OCI-LY7 (cell line): ENCODE results near the gene CRYBA4. TPM values are rescaled to one million over a fixed set of nuclear protein-coding genes. Genes with fewer than 3 reads are reported as not detected.
A peak's percentile ranks its signal among the peaks of the same experiment; 100 is the strongest.
"Not testable (repeated sequence)": the region's sequence is repeated elsewhere in the genome, so short reads cannot be mapped to it uniquely, and the experiment has no call there.

ENCODE experiments used
- BruUV-seq: library from RNA; stranded (reverse); fragments of 400-500 nt; replicated peaks from 2 replicates; lab custom pipeline; 2021; lab: Mats Ljungman, UMichigan
- CTCF ChIA-PET: fragments of 300-600 bp; sonication (Branson Sonifier 250); formaldehyde crosslinking; loops from one replicate; lab custom pipeline; 2022; ENCODE audit warnings: antibody characterized with exemption; ENCODE audit not compliant: unreplicated experiment; lab: Charles Lee
- POLR2A ChIA-PET: fragments of 300-600 bp; sonication (Branson Sonifier 250); formaldehyde crosslinking; loops from one replicate; lab custom pipeline; 2022; ENCODE audit warnings: antibody characterized with exemption; lab: Charles Lee
- DNase-seq: peaks from one replicate; pipeline ENCODE4 v3.0.0-alpha.2; 2015; ENCODE audit warnings: low spot score
- H2AFZ ChIP-seq: fragments of 200-600 bp; sonication (generic), shearing (Covaris generic); 2 replicates; pipeline ENCODE4 v1.6.1; 2014; ENCODE audit warnings: mild to moderate bottlenecking, antibody characterized with exemption, low read length, moderate library complexity
- H3K27ac ChIP-seq: fragments of 200-600 bp; sonication (generic); 2 replicates; pipeline ENCODE4 v1.5.1; 2014; ENCODE audit warnings: mixed run types, low read depth, mild to moderate bottlenecking, moderate library complexity, low read length, inconsistent platforms; ENCODE audit not compliant: poor library complexity, severe bottlenecking
- H3K36me3 ChIP-seq: fragments of 200-600 bp; sonication (generic); 2 replicates; pipeline ENCODE4 v1.6.1; 2014; ENCODE audit warnings: mild to moderate bottlenecking, antibody characterized with exemption, low read length, moderate library complexity, mixed read lengths; ENCODE audit not compliant: insufficient read depth
- H3K4me1 ChIP-seq: fragments of 200-600 bp; sonication (generic); 2 replicates; pipeline ENCODE4 v1.5.1; 2014; ENCODE audit warnings: mild to moderate bottlenecking, low read length; ENCODE audit not compliant: insufficient read depth, poor library complexity, severe bottlenecking
- H3K4me2 ChIP-seq: fragments of 200-600 bp; sonication (generic); 2 replicates; pipeline ENCODE4 v1.6.1; 2014; ENCODE audit warnings: mild to moderate bottlenecking, low read length
- H3K4me3 ChIP-seq: fragments of 200-600 bp; sonication (generic); 2 replicates; pipeline ENCODE4 v1.5.1; 2014; ENCODE audit warnings: mild to moderate bottlenecking, low read depth, low read length; ENCODE audit not compliant: poor library complexity, severe bottlenecking
- H3K79me2 ChIP-seq: fragments of 200-600 bp; sonication (generic); 2 replicates; pipeline ENCODE4 v1.6.1; 2016; ENCODE audit warnings: low read depth, mild to moderate bottlenecking, low read length, moderate library complexity, mixed read lengths; ENCODE audit not compliant: insufficient read depth
- H3K9me2 ChIP-seq: fragments of 200-600 bp; sonication (generic); 2 replicates; pipeline ENCODE4 v1.6.1; 2016; ENCODE audit warnings: mild to moderate bottlenecking, low read length, mixed read lengths; ENCODE audit not compliant: insufficient read depth
- H3K9me3 ChIP-seq: fragments of 200-600 bp; sonication (generic); 2 replicates; pipeline ENCODE4 v1.6.1; 2014; ENCODE audit warnings: mild to moderate bottlenecking, mixed run types, low read length, mixed read lengths
- H4K20me1 ChIP-seq: fragments of 200-600 bp; sonication (generic); 2 replicates; pipeline ENCODE4 v1.6.1; 2014; ENCODE audit warnings: mild to moderate bottlenecking, antibody characterized with exemption, low read length, moderate library complexity, mixed read lengths; ENCODE audit not compliant: insufficient read depth
- CTCF ChIP-seq: fragments of 200-600 bp; sonication (generic); conservative IDR thresholded peaks from 2 replicates; pipeline ENCODE4 v1.5.1; 2014; ENCODE audit warnings: mild to moderate bottlenecking, antibody characterized with exemption, low read length, moderate library complexity, mixed read lengths
- EZH2phosphoT487 ChIP-seq: fragments of 200-600 bp; sonication (generic); IDR thresholded peaks from 2 replicates; pipeline ENCODE4 v1.6.1; 2018; ENCODE audit warnings: low read depth, borderline replicate concordance, mild to moderate bottlenecking, mixed run types, antibody characterized with exemption, low read length, moderate library complexity, mixed read lengths
- intact Hi-C: fragments of 100-400 bp; cut with micrococcal nuclease; formaldehyde crosslinking; loops from one replicate; pipeline ENCODE4 v1.10.0; 2022; ENCODE audit not compliant: unreplicated experiment
- total RNA-seq, 2 experiments: library from RNA; depleted of rRNA in 1 of 2; stranded (reverse); fragments of >200 nt in 1 of 2; shearing (Covaris generic) in 1 of 2; gene quantifications; 2 replicates each; pipeline ENCODE4 v1.2.3, GENCODE V29; 2014 to 2022

Gene CRYBA4
- total RNA-seq, 2 experiments from 2014 or later, result not detected

GRCh38 chr22:26610996-26611395, 10.8 kb upstream of the CRYBA4 start:
- intact Hi-C loops, result no loop called here
- Histone ChIP-seq H3K27ac (peak overlapping the region; percentile 39), H3K4me2 (peak overlapping the region; percentile 52; the same call in 1 of the 2 replicates), H2AFZ (peak overlapping the region; percentile 64; the same call in 1 of the 2 replicates), H3K79me2 (no peaks in the 10 kb centered on the region), H3K4me1 (peaks cover 38% of the 10 kb centered on the region), H3K9me3 (no peaks in the 10 kb centered on the region), H3K36me3 (no peaks in the 10 kb centered on the region), H3K4me3 (no peak overlapping the region), H4K20me1 (no peaks in the 10 kb centered on the region), H3K9me2 (no peaks in the 10 kb centered on the region)
- TF ChIP-seq CTCF, result no peak
- TF ChIP-seq EZH2phosphoT487, result no peak
- POLR2A ChIA-PET, result interaction anchor here (1.3 kb wide), 1 partner anchor 19 kb away, joined by 3 read pairs; no protein-coding TSS in a partner anchor
- DNase-seq, result no peak
- BruUV-seq, result no TSS peak
- CTCF ChIA-PET, result no interaction called here

GRCh38 chr22:26612652-26613051, 9.1 kb upstream of the CRYBA4 start:
- POLR2A ChIA-PET, result no interaction called here
- H3K4me2 ChIP-seq, result no peak overlapping the region
- H3K36me3 ChIP-seq, result no peaks in the 10 kb centered on the region
- no peaks in the 10 kb centered on the region for H3K79me2 ChIP-seq
- intact Hi-C loops, result no loop called here
- CTCF ChIA-PET, result no interaction called here
- TF ChIP-seq EZH2phosphoT487, result no peak
- TF ChIP-seq CTCF, result no peak
- H4K20me1 ChIP-seq, result no peaks in the 10 kb centered on the region
- H3K9me3 ChIP-seq, result no peaks in the 10 kb centered on the region
- peaks cover 54% of the 10 kb centered on the region for H3K4me1 ChIP-seq
- H3K4me3 ChIP-seq, result no peak overlapping the region
- H2AFZ ChIP-seq, result no peak overlapping the region
- H3K27ac ChIP-seq, result no peak overlapping the region
- no peak for DNase-seq
- H3K9me2 ChIP-seq, result no peaks in the 10 kb centered on the region
- no TSS peak for BruUV-seq

GRCh38 chr22:26613753-26614152, 8.0 kb upstream of the CRYBA4 start:
- H3K27ac ChIP-seq, H3K4me3 ChIP-seq, DNase-seq, H3K9me3 ChIP-seq, POLR2A ChIA-PET, H3K79me2 ChIP-seq, H3K4me2 ChIP-seq, H3K9me2 ChIP-seq, H4K20me1 ChIP-seq, BruUV-seq, intact Hi-C loops, H2AFZ ChIP-seq, CTCF ChIA-PET, H3K36me3 ChIP-seq: not testable (repeated sequence)
- H3K4me1 ChIP-seq, result peaks cover 61% of the 10 kb centered on the region
